ENCODE measurements around the gene DGKI.

Gene DGKI

DNA sequence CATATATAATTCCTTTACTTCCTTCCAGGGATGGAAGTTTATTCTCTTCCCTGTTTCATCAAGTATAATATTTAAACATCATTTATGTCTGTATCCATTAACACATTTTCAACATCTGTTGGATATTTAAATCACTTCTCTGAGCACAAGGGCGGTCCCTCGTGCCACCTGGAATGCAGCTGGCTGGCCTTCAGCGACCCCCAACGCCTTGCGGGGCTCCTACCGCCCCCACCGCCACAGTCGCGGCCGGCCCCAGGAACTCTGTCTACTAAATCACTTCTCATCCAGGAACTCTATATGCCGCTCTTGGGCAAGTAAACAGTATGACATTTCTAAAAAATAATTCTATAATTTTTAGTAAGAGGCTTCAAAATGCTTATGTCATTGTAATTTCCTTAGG is 282.1 kb downstream of the DGKI start:
- Histone ChIP-seq H3K9ac (ENCODE audit: low read length) (no peak overlapping the region), H3K27me3 (ENCODE audit: low read length) (no peaks in the 10 kb centered on the region), H3K4me3 (ENCODE audit: insufficient read depth, low read length, poor library complexity, severe bottlenecking) (no peak overlapping the region), H2AFZ (ENCODE audit: low read depth, low read length, severe bottlenecking) (no peak overlapping the region), H3K79me2 (ENCODE audit: insufficient read depth, low read length) (no peaks in the 10 kb centered on the region), H3K9me2 (replicated peaks; ENCODE audit: insufficient read depth, low read length) (0 out of 2 replicates have a peak, but pooled peaks cover 3% of the 10 kb centered on the region), H3K27ac (ENCODE audit: low read depth, low read length) (no peak overlapping the region), H3K36me3 (ENCODE audit: low read length) (no peaks in the 10 kb centered on the region), H3K9me3 (ENCODE audit: insufficient read depth, low read length) (no peaks in the 10 kb centered on the region), H4K20me1 (ENCODE audit: low read depth, low read length) (no peaks in the 10 kb centered on the region), H3F3A (ENCODE audit: insufficient read depth) (no peaks in the 10 kb centered on the region), H3K4me2 (ENCODE audit: low read depth, low read length, poor library complexity, severe bottlenecking) (no peak overlapping the region)
- TF ChIP-seq EZH2phosphoT487 (conservative IDR thresholded peaks at IDR 0.05; ENCODE audit: low read length) = no peak
- TF ChIP-seq, protein P1, sequence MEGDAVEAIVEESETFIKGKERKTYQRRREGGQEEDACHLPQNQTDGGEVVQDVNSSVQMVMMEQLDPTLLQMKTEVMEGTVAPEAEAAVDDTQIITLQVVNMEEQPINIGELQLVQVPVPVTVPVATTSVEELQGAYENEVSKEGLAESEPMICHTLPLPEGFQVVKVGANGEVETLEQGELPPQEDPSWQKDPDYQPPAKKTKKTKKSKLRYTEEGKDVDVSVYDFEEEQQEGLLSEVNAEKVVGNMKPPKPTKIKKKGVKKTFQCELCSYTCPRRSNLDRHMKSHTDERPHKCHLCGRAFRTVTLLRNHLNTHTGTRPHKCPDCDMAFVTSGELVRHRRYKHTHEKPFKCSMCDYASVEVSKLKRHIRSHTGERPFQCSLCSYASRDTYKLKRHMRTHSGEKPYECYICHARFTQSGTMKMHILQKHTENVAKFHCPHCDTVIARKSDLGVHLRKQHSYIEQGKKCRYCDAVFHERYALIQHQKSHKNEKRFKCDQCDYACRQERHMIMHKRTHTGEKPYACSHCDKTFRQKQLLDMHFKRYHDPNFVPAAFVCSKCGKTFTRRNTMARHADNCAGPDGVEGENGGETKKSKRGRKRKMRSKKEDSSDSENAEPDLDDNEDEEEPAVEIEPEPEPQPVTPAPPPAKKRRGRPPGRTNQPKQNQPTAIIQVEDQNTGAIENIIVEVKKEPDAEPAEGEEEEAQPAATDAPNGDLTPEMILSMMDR (IDR thresholded peaks at IDR 0.05; ENCODE audit: insufficient read depth, low read length, poor library complexity, severe bottlenecking) = no peak

DNA sequence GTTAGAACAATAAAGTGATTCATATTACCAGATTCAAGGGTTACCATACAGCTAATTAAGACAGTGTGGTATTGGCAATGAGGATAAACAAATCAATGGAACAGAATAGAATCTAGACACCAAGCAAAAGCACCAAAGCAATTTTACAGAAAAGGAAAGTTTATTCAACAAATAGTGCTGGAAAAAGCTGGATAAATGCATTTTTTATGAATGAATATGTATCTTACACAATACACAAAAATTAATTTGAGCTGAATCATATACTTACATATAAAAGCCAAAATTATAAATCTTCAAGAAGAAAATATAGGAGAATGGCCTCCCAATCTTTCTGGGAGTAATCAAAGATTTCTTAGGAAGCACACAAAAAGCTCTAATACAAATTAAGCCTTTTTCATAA is 282.8 kb downstream of the DGKI start:
- Histone ChIP-seq H2AFZ (ENCODE audit: low read depth, low read length, severe bottlenecking) (no peak overlapping the region), H3K4me2 (ENCODE audit: low read depth, low read length, poor library complexity, severe bottlenecking) (no peak overlapping the region), H3K36me3 (ENCODE audit: low read length) (no peaks in the 10 kb centered on the region), H4K20me1 (ENCODE audit: low read depth, low read length) (no peaks in the 10 kb centered on the region), H3F3A (ENCODE audit: insufficient read depth) (no peaks in the 10 kb centered on the region), H3K9ac (ENCODE audit: low read length) (no peak overlapping the region), H3K9me2 (replicated peaks; ENCODE audit: insufficient read depth, low read length) (0 out of 2 replicates have a peak, but pooled peaks cover 3% of the 10 kb centered on the region), H3K4me3 (ENCODE audit: insufficient read depth, low read length, poor library complexity, severe bottlenecking) (no peak overlapping the region), H3K27me3 (ENCODE audit: low read length) (no peaks in the 10 kb centered on the region), H3K79me2 (ENCODE audit: insufficient read depth, low read length) (no peaks in the 10 kb centered on the region), H3K9me3 (ENCODE audit: insufficient read depth, low read length) (no peaks in the 10 kb centered on the region), H3K27ac (ENCODE audit: low read depth, low read length) (no peak overlapping the region)
- no peak for TF ChIP-seq EZH2phosphoT487 (conservative IDR thresholded peaks at IDR 0.05; ENCODE audit: low read length)
- TF ChIP-seq, protein P1 (IDR thresholded peaks at IDR 0.05; ENCODE audit: insufficient read depth, low read length, poor library complexity, severe bottlenecking) = no peak

DNA sequence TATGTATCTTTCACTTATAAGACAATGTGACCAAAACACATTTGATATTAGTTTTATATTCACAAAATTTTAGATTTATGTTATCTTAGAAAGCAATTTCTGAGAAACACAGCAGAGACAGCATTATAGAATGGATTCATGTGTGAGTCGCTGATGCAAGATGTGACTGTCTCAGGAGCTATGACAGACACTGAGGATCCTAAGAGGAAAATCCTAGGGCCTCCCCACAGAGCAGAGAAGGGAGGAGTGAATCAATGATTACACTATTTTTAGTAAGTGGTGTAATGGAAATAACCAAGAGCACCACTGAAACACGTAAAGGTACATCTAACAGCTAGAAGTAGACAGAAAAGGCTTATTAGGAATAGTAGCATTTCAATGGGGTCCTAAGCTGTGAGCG is 299.3 kb downstream of the DGKI start:
- no peak for TF ChIP-seq EZH2phosphoT487 (conservative IDR thresholded peaks at IDR 0.05; ENCODE audit: low read length)
- TF ChIP-seq, protein P1 (IDR thresholded peaks at IDR 0.05; ENCODE audit: insufficient read depth, low read length, poor library complexity, severe bottlenecking) = no peak
- Histone ChIP-seq H3K79me2 (ENCODE audit: insufficient read depth, low read length) (no peaks in the 10 kb centered on the region), H3K9me2 (replicated peaks; ENCODE audit: insufficient read depth, low read length) (no peaks in the 10 kb centered on the region), H4K20me1 (ENCODE audit: low read depth, low read length) (no peaks in the 10 kb centered on the region), H2AFZ (ENCODE audit: low read depth, low read length, severe bottlenecking) (no peak overlapping the region), H3F3A (ENCODE audit: insufficient read depth) (no peaks in the 10 kb centered on the region), H3K27me3 (ENCODE audit: low read length) (no peaks in the 10 kb centered on the region), H3K9ac (ENCODE audit: low read length) (no peak overlapping the region), H3K4me3 (ENCODE audit: insufficient read depth, low read length, poor library complexity, severe bottlenecking) (no peak overlapping the region), H3K27ac (ENCODE audit: low read depth, low read length) (no peak overlapping the region), H3K4me2 (ENCODE audit: low read depth, low read length, poor library complexity, severe bottlenecking) (no peak overlapping the region), H3K36me3 (ENCODE audit: low read length) (no peaks in the 10 kb centered on the region), H3K9me3 (ENCODE audit: insufficient read depth, low read length) (no peaks in the 10 kb centered on the region)
